SK-N-SH treated with all-trans-retinoic acid at 6 μM for 48 hours (cell line): ENCODE measurements around the gene PRR22.

ENCODE experiments used
- ATAC-seq: fragments of 200-7000 bp; cut with Tn5 transposase; 3 replicates; pipeline ENCODE4 v1.9.1; 2020; ENCODE audit warnings: mild to moderate bottlenecking, moderate library complexity
- ARNTL ChIP-seq: fragments of 450-650 bp; formaldehyde crosslinking; IDR thresholded peaks from 2 replicates; pipeline ENCODE4 v1.5.0; 2020; ENCODE audit warnings: low read depth, mild to moderate bottlenecking, moderate library complexity, borderline replicate concordance
- BACH2 ChIP-seq: fragments of 250-450 bp; sonication (Bioruptor Pico); IDR thresholded peaks from 2 replicates; pipeline ENCODE4 v1.9.0; 2021; ENCODE audit warnings: mild to moderate bottlenecking, borderline replicate concordance
- CSDC2 ChIP-seq: fragments of 250-450 bp; sonication (Bioruptor Pico); IDR thresholded peaks from 2 replicates; pipeline ENCODE4 v1.5.0; 2020; ENCODE audit warnings: mild to moderate bottlenecking, moderate library complexity
- ESRRG ChIP-seq: fragments of 250-450 bp; sonication (Bioruptor Pico); IDR thresholded peaks from 2 replicates; pipeline ENCODE4 v1.6.1; 2021; ENCODE audit warnings: mild to moderate bottlenecking
- GLIS3 ChIP-seq: fragments of 250-450 bp; sonication (Bioruptor Pico); IDR thresholded peaks from 2 replicates; pipeline ENCODE4 v1.5.0; 2020; ENCODE audit warnings: mild to moderate bottlenecking, moderate library complexity
- ISL1 ChIP-seq: fragments of 250-450 bp; sonication (Bioruptor Pico); IDR thresholded peaks from 2 replicates; pipeline ENCODE4 v2.1.2; 2022; ENCODE audit warnings: mild to moderate bottlenecking, moderate library complexity
- OSR1 ChIP-seq: fragments of 250-450 bp; sonication (Bioruptor Pico); IDR thresholded peaks from 2 replicates; pipeline ENCODE4 v1.8.0; 2022; ENCODE audit warnings: moderate library complexity, mild to moderate bottlenecking, inconsistent platforms
- POU6F1 ChIP-seq: fragments of 250-450 bp; sonication (Bioruptor Pico); IDR thresholded peaks from 2 replicates; pipeline ENCODE4 v1.8.0; 2021; ENCODE audit warnings: low read depth, mild to moderate bottlenecking, moderate library complexity, borderline replicate concordance
- PPARA ChIP-seq: fragments of 250-450 bp; sonication (Bioruptor Pico); IDR thresholded peaks from 2 replicates; pipeline ENCODE4 v1.5.0; 2020; ENCODE audit warnings: mild to moderate bottlenecking, borderline replicate concordance
- RARB ChIP-seq: fragments of 250-450 bp; sonication (Bioruptor Pico); IDR thresholded peaks from 2 replicates; pipeline ENCODE4 v1.8.0; 2021; ENCODE audit warnings: mild to moderate bottlenecking, moderate library complexity
- SNAI2 ChIP-seq: fragments of 250-450 bp; sonication (Bioruptor Pico); IDR thresholded peaks from 2 replicates; pipeline ENCODE4 v1.5.0; 2020; ENCODE audit warnings: mild to moderate bottlenecking, moderate library complexity
- TCF4 ChIP-seq: fragments of 250-450 bp; sonication (Bioruptor Pico); IDR thresholded peaks from 2 replicates; pipeline ENCODE4 v1.8.0; 2021; ENCODE audit warnings: mild to moderate bottlenecking, moderate library complexity, borderline replicate concordance
- TOX ChIP-seq: fragments of 250-450 bp; sonication (Bioruptor Pico); IDR thresholded peaks from 2 replicates; pipeline ENCODE4 v1.8.0; 2021; ENCODE audit warnings: mild to moderate bottlenecking, moderate library complexity, borderline replicate concordance
- ZFP3 ChIP-seq: fragments of 250-450 bp; sonication (Bioruptor Pico); IDR thresholded peaks from 2 replicates; pipeline ENCODE4 v1.5.0; 2020; ENCODE audit warnings: mild to moderate bottlenecking, moderate library complexity
- ZFP30 ChIP-seq: fragments of 450-650 bp; formaldehyde crosslinking; IDR thresholded peaks from 2 replicates; pipeline ENCODE4 v1.5.0; 2022; ENCODE audit warnings: mild to moderate bottlenecking, moderate library complexity
- ZNF565 ChIP-seq: fragments of 450-650 bp; formaldehyde crosslinking; conservative IDR thresholded peaks from 2 replicates; pipeline ENCODE4 v1.5.0; 2020; ENCODE audit warnings: low read depth, mild to moderate bottlenecking, moderate library complexity
- ZNF70 ChIP-seq: fragments of 450-650 bp; formaldehyde crosslinking; IDR thresholded peaks from 2 replicates; pipeline ENCODE4 v1.5.0; 2020; ENCODE audit warnings: mild to moderate bottlenecking, moderate library complexity
- ZNF8 ChIP-seq: fragments of 450-650 bp; formaldehyde crosslinking; IDR thresholded peaks from 2 replicates; pipeline ENCODE4 v1.5.0; 2020; ENCODE audit warnings: mild to moderate bottlenecking, moderate library complexity
- TF ChIP-seq, protein P1 (sequence below): fragments of 250-450 bp; sonication (Bioruptor Pico); IDR thresholded peaks from 2 replicates; pipeline ENCODE4 v1.5.1; 2020; ENCODE audit warnings: low read depth, mild to moderate bottlenecking, moderate library complexity
- TF ChIP-seq, protein P2 (sequence below): fragments of 250-450 bp; sonication (Bioruptor Pico); IDR thresholded peaks from 2 replicates; pipeline ENCODE4 v1.8.0; 2020; ENCODE audit warnings: mild to moderate bottlenecking, moderate library complexity, borderline replicate concordance
- TF ChIP-seq, protein P3 (sequence below): fragments of 250-450 bp; sonication (Bioruptor Pico); IDR thresholded peaks from 2 replicates; pipeline ENCODE4 v1.5.1; 2021; ENCODE audit warnings: mild to moderate bottlenecking, moderate library complexity

PRR22 gene

DNA sequence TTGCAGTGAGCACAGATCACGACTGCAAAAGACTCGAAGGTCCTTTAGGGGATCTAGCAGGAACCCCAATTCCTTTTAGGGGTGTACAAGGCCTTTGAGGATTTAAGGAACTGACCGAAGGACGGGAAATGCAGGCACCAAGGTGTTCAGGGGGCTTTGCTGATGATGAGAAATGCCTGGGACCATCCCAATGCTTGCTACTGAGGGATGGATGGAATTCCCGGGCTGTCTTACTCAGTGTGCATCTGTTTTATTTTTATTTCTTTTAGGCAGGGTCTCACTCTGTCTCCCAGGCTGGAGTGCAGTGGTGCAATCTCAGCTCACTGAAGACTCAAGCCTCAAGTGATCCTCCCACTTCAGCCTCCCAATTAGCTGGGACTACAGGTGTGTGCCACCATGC is 11.3 kb downstream of the PRR22 start:
- TF ChIP-seq, protein P1, sequence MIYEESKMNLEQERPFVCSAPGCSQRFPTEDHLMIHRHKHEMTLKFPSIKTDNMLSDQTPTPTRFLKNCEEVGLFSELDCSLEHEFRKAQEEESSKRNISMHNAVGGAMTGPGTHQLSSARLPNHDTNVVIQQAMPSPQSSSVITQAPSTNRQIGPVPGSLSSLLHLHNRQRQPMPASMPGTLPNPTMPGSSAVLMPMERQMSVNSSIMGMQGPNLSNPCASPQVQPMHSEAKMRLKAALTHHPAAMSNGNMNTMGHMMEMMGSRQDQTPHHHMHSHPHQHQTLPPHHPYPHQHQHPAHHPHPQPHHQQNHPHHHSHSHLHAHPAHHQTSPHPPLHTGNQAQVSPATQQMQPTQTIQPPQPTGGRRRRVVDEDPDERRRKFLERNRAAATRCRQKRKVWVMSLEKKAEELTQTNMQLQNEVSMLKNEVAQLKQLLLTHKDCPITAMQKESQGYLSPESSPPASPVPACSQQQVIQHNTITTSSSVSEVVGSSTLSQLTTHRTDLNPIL (CRISPR knock-in tag), result no peak
- TF ChIP-seq ZFP3 (no peak), ESRRG (CRISPR knock-in tag) (no peak), ZNF8 (no peak), PPARA (no peak), RARB (CRISPR knock-in tag) (no peak), GLIS3 (CRISPR knock-in tag) (no peak), ARNTL (CRISPR knock-in tag) (no peak), BACH2 (no peak), CSDC2 (CRISPR knock-in tag) (no peak), ZFP30 (CRISPR knock-in tag) (no peak), TOX (CRISPR knock-in tag) (no peak), ISL1 (CRISPR knock-in tag) (no peak), SNAI2 (CRISPR knock-in tag) (no peak), TCF4 (CRISPR knock-in tag) (no peak), ZNF70 (CRISPR knock-in tag) (no peak), POU6F1 (no peak), OSR1 (CRISPR knock-in tag) (no peak)
- TF ChIP-seq, protein P2, sequence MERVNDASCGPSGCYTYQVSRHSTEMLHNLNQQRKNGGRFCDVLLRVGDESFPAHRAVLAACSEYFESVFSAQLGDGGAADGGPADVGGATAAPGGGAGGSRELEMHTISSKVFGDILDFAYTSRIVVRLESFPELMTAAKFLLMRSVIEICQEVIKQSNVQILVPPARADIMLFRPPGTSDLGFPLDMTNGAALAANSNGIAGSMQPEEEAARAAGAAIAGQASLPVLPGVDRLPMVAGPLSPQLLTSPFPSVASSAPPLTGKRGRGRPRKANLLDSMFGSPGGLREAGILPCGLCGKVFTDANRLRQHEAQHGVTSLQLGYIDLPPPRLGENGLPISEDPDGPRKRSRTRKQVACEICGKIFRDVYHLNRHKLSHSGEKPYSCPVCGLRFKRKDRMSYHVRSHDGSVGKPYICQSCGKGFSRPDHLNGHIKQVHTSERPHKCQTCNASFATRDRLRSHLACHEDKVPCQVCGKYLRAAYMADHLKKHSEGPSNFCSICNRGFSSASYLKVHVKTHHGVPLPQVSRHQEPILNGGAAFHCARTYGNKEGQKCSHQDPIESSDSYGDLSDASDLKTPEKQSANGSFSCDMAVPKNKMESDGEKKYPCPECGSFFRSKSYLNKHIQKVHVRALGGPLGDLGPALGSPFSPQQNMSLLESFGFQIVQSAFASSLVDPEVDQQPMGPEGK, result no peak
- TF ChIP-seq, protein P3, sequence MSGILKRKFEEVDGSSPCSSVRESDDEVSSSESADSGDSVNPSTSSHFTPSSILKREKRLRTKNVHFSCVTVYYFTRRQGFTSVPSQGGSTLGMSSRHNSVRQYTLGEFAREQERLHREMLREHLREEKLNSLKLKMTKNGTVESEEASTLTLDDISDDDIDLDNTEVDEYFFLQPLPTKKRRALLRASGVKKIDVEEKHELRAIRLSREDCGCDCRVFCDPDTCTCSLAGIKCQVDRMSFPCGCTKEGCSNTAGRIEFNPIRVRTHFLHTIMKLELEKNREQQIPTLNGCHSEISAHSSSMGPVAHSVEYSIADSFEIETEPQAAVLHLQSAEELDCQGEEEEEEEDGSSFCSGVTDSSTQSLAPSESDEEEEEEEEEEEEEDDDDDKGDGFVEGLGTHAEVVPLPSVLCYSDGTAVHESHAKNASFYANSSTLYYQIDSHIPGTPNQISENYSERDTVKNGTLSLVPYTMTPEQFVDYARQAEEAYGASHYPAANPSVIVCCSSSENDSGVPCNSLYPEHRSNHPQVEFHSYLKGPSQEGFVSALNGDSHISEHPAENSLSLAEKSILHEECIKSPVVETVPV (CRISPR knock-in tag), result no peak
- ATAC-seq, result no peak

DNA sequence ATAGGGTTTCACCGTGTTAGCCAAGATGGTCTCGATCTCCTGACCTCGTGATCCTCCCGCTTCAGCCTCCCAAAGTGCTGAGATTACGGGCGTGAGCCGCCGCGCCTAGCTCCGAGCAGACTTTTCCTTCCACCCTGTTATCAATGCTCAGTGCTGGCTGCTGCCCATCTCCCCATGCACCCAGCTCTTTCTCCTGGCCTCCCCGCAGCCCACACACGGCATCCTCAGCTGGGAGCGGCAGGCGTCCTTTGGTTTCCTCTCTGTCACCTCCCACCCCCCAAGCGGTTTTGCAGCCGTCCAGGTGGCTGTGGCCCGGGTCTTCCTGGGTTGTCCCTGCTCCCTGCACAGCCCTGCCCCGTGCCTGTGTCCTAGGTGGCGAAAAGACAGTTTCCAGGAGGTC is 12.1 kb downstream of the PRR22 start:
- no peak for ATAC-seq
- TF ChIP-seq, protein P2, result no peak
- TF ChIP-seq ZNF8, result no peak
- TF ChIP-seq, protein P1 (CRISPR knock-in tag), result no peak
- no peak for TF ChIP-seq ZNF70 (CRISPR knock-in tag)
- TF ChIP-seq RARB (CRISPR knock-in tag), result no peak
- TF ChIP-seq TCF4 (CRISPR knock-in tag), result no peak
- TF ChIP-seq BACH2, result no peak
- no peak for TF ChIP-seq TOX (CRISPR knock-in tag)
- no peak for TF ChIP-seq ESRRG (CRISPR knock-in tag)
- no peak for TF ChIP-seq ZNF565 (CRISPR knock-in tag)
- no peak for TF ChIP-seq SNAI2 (CRISPR knock-in tag)
- TF ChIP-seq ISL1 (CRISPR knock-in tag), result no peak
- TF ChIP-seq POU6F1, result no peak
